GM23338 (cell line): ENCODE measurements around the gene CREB3L2. TPM values are rescaled to one million over a fixed set of nuclear protein-coding genes. Genes with fewer than 3 reads are reported as not detected.

ENCODE experiments used
- ATAC-seq: fragments of 200-7000 bp; cut with Tn5 transposase; 3 replicates; pipeline ENCODE4 v1.9.1; 2020
- DNase-seq: peaks from one replicate; pipeline ENCODE4 v3.0.0-alpha.2; 2015; ENCODE audit warnings: low spot score
- H2AFZ ChIP-seq: fragments of 200-600 bp; sonication (generic); 2 replicates; pipeline ENCODE4 v1.8.0; 2016; ENCODE audit warnings: antibody characterized with exemption, mild to moderate bottlenecking, moderate library complexity
- H3F3A ChIP-seq: fragments of 200-600 bp; sonication (generic); replicated peaks from 2 replicates; pipeline ENCODE4 v1.8.0; 2017; ENCODE audit warnings: antibody characterized with exemption, mixed run types, low read depth
- H3K27ac ChIP-seq: fragments of 200-600 bp; sonication (generic); 2 replicates; pipeline ENCODE4 v1.6.1; 2016; ENCODE audit warnings: low read depth
- H3K27me3 ChIP-seq: fragments of 200-600 bp; sonication (generic); 2 replicates; pipeline ENCODE4 v1.8.0; 2016; ENCODE audit warnings: mild to moderate bottlenecking, mixed run types, moderate library complexity; ENCODE audit not compliant: insufficient read depth
- H3K36me3 ChIP-seq: fragments of 200-600 bp; sonication (generic); 2 replicates; pipeline ENCODE4 v1.8.0; 2016; ENCODE audit warnings: mild to moderate bottlenecking; ENCODE audit not compliant: insufficient read depth
- H3K4me1 ChIP-seq: fragments of 200-600 bp; sonication (generic); 2 replicates; pipeline ENCODE4 v1.8.0; 2016; ENCODE audit warnings: mild to moderate bottlenecking, moderate library complexity; ENCODE audit not compliant: insufficient read depth
- H3K4me2 ChIP-seq: fragments of 200-600 bp; sonication (generic); 2 replicates; pipeline ENCODE4 v1.7.1; 2017; ENCODE audit warnings: mixed run types
- H3K4me3 ChIP-seq: fragments of 200-600 bp; sonication (generic); 2 replicates; pipeline ENCODE4 v1.6.1; 2016; ENCODE audit warnings: mixed run types
- H3K79me2 ChIP-seq: fragments of 200-600 bp; sonication (generic); replicated peaks from 2 replicates; pipeline ENCODE4 v1.8.0; 2017; ENCODE audit warnings: mild to moderate bottlenecking; ENCODE audit not compliant: insufficient read depth
- H3K9me2 ChIP-seq: fragments of 200-600 bp; sonication (generic); 2 replicates; pipeline ENCODE4 v1.8.0; 2017; ENCODE audit not compliant: insufficient read depth
- H4K20me1 ChIP-seq: fragments of 200-600 bp; sonication (generic); replicated peaks from 2 replicates; pipeline ENCODE4 v1.8.0; 2017; ENCODE audit warnings: mild to moderate bottlenecking; ENCODE audit not compliant: insufficient read depth
- H3K27ac Mint-ChIP-seq: 2 replicates; pipeline ENCODE4 v1.8.0; 2020; ENCODE audit warnings: inconsistent platforms, mild to moderate bottlenecking, moderate library complexity, mixed read lengths
- H3K27me3 Mint-ChIP-seq: 3 replicates; pipeline ENCODE4 v1.8.0; 2022; ENCODE audit warnings: low read depth, mild to moderate bottlenecking, moderate library complexity, mixed read lengths, inconsistent platforms; ENCODE audit not compliant: insufficient read depth, poor library complexity
- H3K36me3 Mint-ChIP-seq: 3 replicates; pipeline ENCODE4 v1.8.0; 2021; ENCODE audit warnings: low read depth, mild to moderate bottlenecking, inconsistent platforms, moderate library complexity, mixed read lengths
- H3K4me1 Mint-ChIP-seq: 3 replicates; pipeline ENCODE4 v1.8.0; 2020; ENCODE audit warnings: mild to moderate bottlenecking, inconsistent platforms, mixed read lengths
- H3K4me3 Mint-ChIP-seq: 3 replicates; pipeline ENCODE4 v1.8.0; 2021; ENCODE audit warnings: moderate library complexity, mild to moderate bottlenecking, inconsistent platforms, mixed read lengths
- H3K9me3 Mint-ChIP-seq: 3 replicates; pipeline ENCODE4 v1.8.0; 2020; ENCODE audit warnings: moderate library complexity, mild to moderate bottlenecking, inconsistent platforms, mixed read lengths
- EZH2 ChIP-seq: fragments of 200-600 bp; sonication (generic); IDR thresholded peaks from one replicate; pipeline ENCODE4 v1.8.0; 2017; ENCODE audit warnings: antibody characterized with exemption, mild to moderate bottlenecking, low read depth; ENCODE audit not compliant: unreplicated experiment
- JUNB ChIP-seq: IDR thresholded peaks from one replicate; pipeline ENCODE4 v1.6.1; 2016; ENCODE audit warnings: antibody characterized with exemption; ENCODE audit not compliant: unreplicated experiment
- NANOG ChIP-seq: IDR thresholded peaks from 2 replicates; pipeline ENCODE4 v1.6.1; 2016; ENCODE audit warnings: antibody characterized with exemption, borderline replicate concordance
- POLR2AphosphoS5 ChIP-seq: IDR thresholded peaks from 2 replicates; pipeline ENCODE4 v1.6.1; 2016; ENCODE audit warnings: antibody characterized with exemption, low read depth
- REST ChIP-seq: IDR thresholded peaks from one replicate; pipeline ENCODE4 v1.6.1; 2018; ENCODE audit warnings: antibody characterized with exemption; ENCODE audit not compliant: unreplicated experiment
- ZNF114 ChIP-seq: fragments of 250-450 bp; sonication (Bioruptor Pico); IDR thresholded peaks from 2 replicates; pipeline ENCODE4 v1.5.0; 2020; ENCODE audit warnings: mild to moderate bottlenecking, moderate library complexity
- ZNF331 ChIP-seq: fragments of 250-450 bp; sonication (Bioruptor Pico); IDR thresholded peaks from 2 replicates; pipeline ENCODE4 v1.5.0; 2020; ENCODE audit warnings: low read depth, mild to moderate bottlenecking, moderate library complexity
- ZNF462 ChIP-seq: fragments of 250-450 bp; sonication (Bioruptor Pico); IDR thresholded peaks from 2 replicates; pipeline ENCODE4 v1.5.0; 2020; ENCODE audit warnings: mild to moderate bottlenecking, moderate library complexity
- polyA plus RNA-seq: library from polyadenylated mRNA; unstranded; fragments of >200 nt; fragmentation: Nextera tagmentation; extraction: Ambion mirVana; gene quantifications from 2 replicates; pipeline ENCODE4 v1.2.1, GENCODE V29; 2016
- total RNA-seq: library from RNA; depleted of rRNA; stranded (reverse); fragments of >200 nt; shearing (Covaris generic); gene quantifications from 2 replicates; pipeline ENCODE4 v1.2.3, GENCODE V29; 2014
- TF ChIP-seq, protein P1 (sequence below): IDR thresholded peaks from 2 replicates; pipeline ENCODE4 v1.6.1; 2016; ENCODE audit warnings: antibody characterized with exemption

Gene CREB3L2
- total and polyA plus RNA-seq, 2 experiments from 2014 or later, result 14.5 to 27.1 TPM

DNA sequence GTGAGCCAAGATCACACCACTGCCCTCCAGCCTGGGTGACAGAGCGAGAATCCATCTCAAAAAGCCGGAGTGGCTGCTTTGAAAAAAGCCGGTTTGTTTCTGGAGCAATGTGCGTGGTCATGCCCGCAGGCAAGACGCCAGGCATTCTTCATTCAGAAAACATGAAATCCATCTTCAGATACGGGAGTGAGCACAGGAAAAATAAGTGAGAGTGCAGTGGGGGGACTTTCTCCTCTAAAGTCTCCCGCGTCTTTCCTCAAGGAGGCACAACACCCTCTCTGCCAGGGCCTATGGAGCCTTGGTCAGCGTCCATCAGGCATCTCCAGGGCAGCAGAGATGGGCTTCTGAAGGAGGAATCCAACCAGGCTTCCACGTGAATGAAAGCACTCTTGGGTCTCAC is 92.8 kb downstream of the CREB3L2 start:
- H3K36me3 ChIP-seq, result peaks cover 58% of the 10 kb centered on the region
- Mint-ChIP-seq H3K9me3 (peaks cover 16% of the 10 kb centered on the region), H3K27ac (no peak overlapping the region), H3K36me3 (peaks cover 82% of the 10 kb centered on the region), H3K4me3 (no peak overlapping the region), H3K4me1 (peaks cover 4% of the 10 kb centered on the region; the same call in 1 of the 3 replicates), H3K27me3 (peaks cover 6% of the 10 kb centered on the region)
- DNase-seq, result no peak
- H3K79me2 ChIP-seq, result no peaks in the 10 kb centered on the region
- H3K4me3 ChIP-seq, result no peak overlapping the region
- H3K27me3 ChIP-seq, result no peaks in the 10 kb centered on the region
- no peak for TF ChIP-seq ZNF462 (CRISPR knock-in tag)
- no peak for TF ChIP-seq EZH2
- TF ChIP-seq JUNB, result no peak
- no peak for TF ChIP-seq REST
- no peak for TF ChIP-seq NANOG
- TF ChIP-seq POLR2AphosphoS5, result no peak
- no peak for TF ChIP-seq ZNF114 (CRISPR knock-in tag)
- TF ChIP-seq, protein P1, sequence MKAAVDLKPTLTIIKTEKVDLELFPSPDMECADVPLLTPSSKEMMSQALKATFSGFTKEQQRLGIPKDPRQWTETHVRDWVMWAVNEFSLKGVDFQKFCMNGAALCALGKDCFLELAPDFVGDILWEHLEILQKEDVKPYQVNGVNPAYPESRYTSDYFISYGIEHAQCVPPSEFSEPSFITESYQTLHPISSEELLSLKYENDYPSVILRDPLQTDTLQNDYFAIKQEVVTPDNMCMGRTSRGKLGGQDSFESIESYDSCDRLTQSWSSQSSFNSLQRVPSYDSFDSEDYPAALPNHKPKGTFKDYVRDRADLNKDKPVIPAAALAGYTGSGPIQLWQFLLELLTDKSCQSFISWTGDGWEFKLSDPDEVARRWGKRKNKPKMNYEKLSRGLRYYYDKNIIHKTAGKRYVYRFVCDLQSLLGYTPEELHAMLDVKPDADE, result no peak
- no peak for TF ChIP-seq ZNF331 (CRISPR knock-in tag)
- no peak for ATAC-seq
- no peak overlapping the region for H3K27ac ChIP-seq
- no peak overlapping the region for H2AFZ ChIP-seq
- H3K9me2 ChIP-seq, result no peaks in the 10 kb centered on the region
- H3K4me2 ChIP-seq, result no peak overlapping the region
- 0 out of 2 replicates have a peak, but pooled peaks cover 8% of the 10 kb centered on the region for H3F3A ChIP-seq
- no peaks in the 10 kb centered on the region for H3K4me1 ChIP-seq
- H4K20me1 ChIP-seq, result no peaks in the 10 kb centered on the region
